ENCODE results near the gene RGS5. TPM values are rescaled to one million over a fixed set of nuclear protein-coding genes. Genes with fewer than 3 reads are reported as not detected.

RGS5 gene
- total RNA-seq, 4 donors from 2014 or later, result 88.9 to 455 (median 205) TPM

DNA sequence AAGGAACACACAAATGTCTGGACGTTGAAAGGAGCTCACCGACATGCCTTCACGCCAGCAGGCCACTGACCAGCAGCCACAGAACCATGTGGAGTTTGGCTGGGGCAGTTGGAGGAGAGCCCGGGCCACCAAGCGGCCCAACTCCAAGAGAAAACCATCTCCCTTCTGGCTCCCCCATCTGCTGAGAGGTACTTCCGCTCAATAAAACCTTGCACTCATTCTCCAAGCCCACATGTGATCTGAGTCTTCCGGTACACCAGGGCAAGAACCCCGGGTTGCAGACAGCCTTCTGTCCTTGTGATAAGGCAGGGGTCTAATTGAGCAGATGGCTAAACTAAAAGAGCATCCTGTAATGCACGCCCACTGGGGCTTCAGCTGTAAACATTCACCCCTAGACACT is 109.1 kb downstream of the RGS5 start:
- no peak overlapping the region for H3K4me3 ChIP-seq
- WGBS, result 88% methylated on average over 6 of the region's 9 CpGs
- H3K9me3 ChIP-seq, result no peaks in the 10 kb centered on the region
- no peaks in the 10 kb centered on the region for H3K27me3 ChIP-seq
- no peaks in the 10 kb centered on the region for H3K36me3 ChIP-seq
- peaks cover 0 to 30% (median 10%) of the 10 kb centered on the region in 4 donors for H3K4me1 ChIP-seq
- TF ChIP-seq EP300 (IDR thresholded peaks at IDR 0.05), result no peak
- TF ChIP-seq, protein P1, sequence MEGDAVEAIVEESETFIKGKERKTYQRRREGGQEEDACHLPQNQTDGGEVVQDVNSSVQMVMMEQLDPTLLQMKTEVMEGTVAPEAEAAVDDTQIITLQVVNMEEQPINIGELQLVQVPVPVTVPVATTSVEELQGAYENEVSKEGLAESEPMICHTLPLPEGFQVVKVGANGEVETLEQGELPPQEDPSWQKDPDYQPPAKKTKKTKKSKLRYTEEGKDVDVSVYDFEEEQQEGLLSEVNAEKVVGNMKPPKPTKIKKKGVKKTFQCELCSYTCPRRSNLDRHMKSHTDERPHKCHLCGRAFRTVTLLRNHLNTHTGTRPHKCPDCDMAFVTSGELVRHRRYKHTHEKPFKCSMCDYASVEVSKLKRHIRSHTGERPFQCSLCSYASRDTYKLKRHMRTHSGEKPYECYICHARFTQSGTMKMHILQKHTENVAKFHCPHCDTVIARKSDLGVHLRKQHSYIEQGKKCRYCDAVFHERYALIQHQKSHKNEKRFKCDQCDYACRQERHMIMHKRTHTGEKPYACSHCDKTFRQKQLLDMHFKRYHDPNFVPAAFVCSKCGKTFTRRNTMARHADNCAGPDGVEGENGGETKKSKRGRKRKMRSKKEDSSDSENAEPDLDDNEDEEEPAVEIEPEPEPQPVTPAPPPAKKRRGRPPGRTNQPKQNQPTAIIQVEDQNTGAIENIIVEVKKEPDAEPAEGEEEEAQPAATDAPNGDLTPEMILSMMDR (IDR thresholded peaks at IDR 0.05), result no peak
- no peak for TF ChIP-seq POLR2AphosphoS5 (IDR thresholded peaks at IDR 0.05)
- no peak for TF ChIP-seq POLR2A (IDR thresholded peaks at IDR 0.05; ENCODE audit: low read depth)
- peak overlapping the region in 1 of 4 donors; percentile 53 for H3K27ac ChIP-seq (replicated peaks in 1 of 4)
- DNase-seq (ENCODE audit: extremely low spot score), result no peak
- intact Hi-C loops (cut with DNase I), result no loop called here

DNA sequence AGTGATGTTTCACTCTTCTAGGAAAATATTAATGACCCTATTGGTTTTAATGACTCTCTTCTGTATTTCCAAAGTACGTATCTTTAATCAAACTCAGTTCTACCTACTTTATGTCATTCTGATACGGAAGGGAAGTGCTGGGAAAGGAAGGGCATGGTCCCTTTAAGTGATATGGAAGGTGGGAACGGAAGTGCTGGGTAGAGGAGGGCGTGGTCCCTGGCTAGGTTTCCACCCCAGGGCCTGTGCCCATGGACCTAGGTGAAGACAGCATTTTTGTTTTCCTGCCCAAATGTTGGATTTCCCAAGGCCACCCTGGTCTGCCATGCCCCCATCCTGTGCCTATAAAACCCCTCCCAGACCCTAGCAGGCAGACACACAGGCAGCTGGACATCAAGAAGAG is 109.5 kb downstream of the RGS5 start:
- Histone ChIP-seq H3K4me3 (no peak overlapping the region), H3K27ac (replicated peaks in 1 of 4) (no peak overlapping the region), H3K36me3 (no peaks in the 10 kb centered on the region), H3K4me1 (peaks cover 0 to 30% (median 10%) of the 10 kb centered on the region in 4 donors), H3K9me3 (no peaks in the 10 kb centered on the region), H3K27me3 (no peaks in the 10 kb centered on the region)
- WGBS, result 85% methylated on average over 4 of the region's 4 CpGs
- TF ChIP-seq POLR2AphosphoS5 (IDR thresholded peaks at IDR 0.05) (no peak), POLR2A (IDR thresholded peaks at IDR 0.05; ENCODE audit: low read depth) (no peak), EP300 (IDR thresholded peaks at IDR 0.05) (no peak)
- TF ChIP-seq, protein P1 (IDR thresholded peaks at IDR 0.05), result no peak
- intact Hi-C loops (cut with DNase I), result no loop called here
- DNase-seq (ENCODE audit: extremely low spot score), result no peak

Other genes with a start within 250 kb of the RGS5 start
- 10 to 100 TPM; 15.8 to 39.9 (median 24.0) TPM for gene RGS4, start 133.6 kb downstream of the RGS5 start, total RNA-seq
- under 1 TPM in 1 of 4 donors, not detected in 3; 0.52 TPM for gene NUF2, start 119.0 kb upstream of the RGS5 start, total RNA-seq